NCI-H526 (cell line): Measurements from ENCODE around the gene ZNF608.

Experiments
- DNase-seq, 2 experiments: peaks; one replicate each; lab custom pipeline; 2025; lab: John Stamatoyannopoulos, UW

Gene ZNF608

GRCh38 chr5:124737651-124738050, 8.8 kb downstream of the ZNF608 start:
- peak in 1 of 2 experiments; percentile 53 for DNase-seq

DNA sequence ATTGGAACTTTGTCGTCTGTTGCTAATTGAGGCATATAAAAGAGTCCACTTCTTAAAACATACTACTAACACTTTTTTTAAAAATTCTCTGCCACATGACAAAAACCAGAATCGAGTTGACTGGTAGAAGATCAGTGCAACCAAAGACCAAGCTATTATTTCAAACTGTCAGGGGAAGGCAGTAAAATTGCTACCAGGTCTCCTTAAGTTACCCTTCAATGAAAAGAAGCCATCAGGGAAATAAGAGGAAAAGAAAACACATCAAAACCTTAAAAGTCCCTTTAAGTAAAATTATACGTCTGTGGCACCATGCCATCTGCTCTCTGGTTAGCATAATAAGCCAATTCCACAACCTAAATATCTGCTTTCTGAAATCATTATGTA, 9.6 kb downstream of the ZNF608 start:
- peak in 1 of 2 experiments; percentile 35 for DNase-seq

- DNase-seq: no peak
Observed at GRCh38 chr5:124736082-124736804, 10.2 kb downstream of the ZNF608 start.

DNA sequence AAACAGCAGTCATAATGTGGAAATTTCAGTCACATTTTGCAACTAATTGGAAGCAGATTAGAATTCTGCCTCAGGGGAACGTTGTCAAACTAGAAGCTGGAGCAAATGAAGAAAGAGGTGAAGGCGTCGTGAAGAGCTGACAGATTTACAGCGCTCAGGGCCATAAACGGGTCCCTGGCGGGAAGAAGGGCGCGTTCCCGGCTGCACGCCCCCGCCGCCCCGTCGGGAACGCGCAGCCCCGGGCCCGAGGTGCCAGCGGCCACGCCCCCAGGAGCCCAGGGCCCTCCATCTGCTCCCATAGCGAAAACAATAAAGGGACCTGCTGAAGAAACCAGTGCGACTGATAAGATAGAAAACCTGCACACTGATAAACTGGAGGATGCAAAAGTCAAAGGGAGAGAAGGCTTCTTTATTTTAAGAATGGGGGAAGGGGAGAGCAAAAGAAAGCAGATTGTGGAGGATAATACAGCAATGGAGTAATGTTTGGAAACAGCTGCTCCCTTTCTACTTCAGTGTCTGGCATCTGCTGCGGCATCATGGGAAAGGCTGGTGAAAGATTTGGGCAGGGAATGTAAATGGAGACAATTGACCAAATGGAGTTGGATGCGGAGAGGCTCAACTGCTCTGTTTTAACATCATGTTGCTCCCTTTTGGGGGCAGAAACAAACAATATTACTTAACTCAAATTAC, 11.1 kb downstream of the ZNF608 start:
- DNase-seq: peak; percentile 68 to 87

DNA sequence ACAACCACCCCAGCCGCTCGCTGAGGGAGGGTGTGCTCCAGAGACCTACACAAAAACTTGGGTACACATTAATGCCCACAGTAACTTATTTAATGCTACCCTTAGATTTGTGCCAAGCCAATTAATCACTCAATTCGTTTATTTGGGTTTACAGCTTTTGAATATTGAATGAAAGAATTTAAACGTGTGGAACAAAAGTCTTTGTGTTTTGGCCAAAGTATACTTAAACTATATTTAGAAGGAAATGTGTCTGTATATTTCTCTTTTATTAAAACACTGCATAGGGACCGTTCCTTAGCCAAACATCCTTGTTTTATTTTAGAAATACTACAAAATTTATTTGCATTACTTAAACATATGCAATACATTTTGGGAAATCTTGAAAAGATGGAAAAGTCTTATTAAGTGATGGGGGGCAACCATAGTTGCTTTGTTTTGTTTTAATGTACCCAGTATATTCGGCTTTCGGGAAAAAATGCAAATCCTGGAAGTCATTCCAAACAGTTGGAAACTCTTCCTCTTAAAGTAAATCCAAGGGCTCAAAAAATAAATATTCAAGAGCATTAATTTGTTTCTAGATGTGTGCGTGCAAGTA, 11.8 kb downstream of the ZNF608 start:
- DNase-seq: no peak

- DNase-seq: peak in 1 of 2 experiments; percentile 21
Observed at GRCh38 chr5:124733329-124733650, 13.1 kb downstream of the ZNF608 start.

GRCh38 chr5:124732428-124733328, 13.8 kb downstream of the ZNF608 start:
- no peak for DNase-seq

GRCh38 chr5:124730381-124730780, 16.1 kb downstream of the ZNF608 start:
- no peak for DNase-seq

- no peak for DNase-seq
Observed at GRCh38 chr5:124729720-124730359, 16.6 kb downstream of the ZNF608 start.

- DNase-seq: no peak
Observed at GRCh38 chr5:124728968-124729332, 17.5 kb downstream of the ZNF608 start.

DNA sequence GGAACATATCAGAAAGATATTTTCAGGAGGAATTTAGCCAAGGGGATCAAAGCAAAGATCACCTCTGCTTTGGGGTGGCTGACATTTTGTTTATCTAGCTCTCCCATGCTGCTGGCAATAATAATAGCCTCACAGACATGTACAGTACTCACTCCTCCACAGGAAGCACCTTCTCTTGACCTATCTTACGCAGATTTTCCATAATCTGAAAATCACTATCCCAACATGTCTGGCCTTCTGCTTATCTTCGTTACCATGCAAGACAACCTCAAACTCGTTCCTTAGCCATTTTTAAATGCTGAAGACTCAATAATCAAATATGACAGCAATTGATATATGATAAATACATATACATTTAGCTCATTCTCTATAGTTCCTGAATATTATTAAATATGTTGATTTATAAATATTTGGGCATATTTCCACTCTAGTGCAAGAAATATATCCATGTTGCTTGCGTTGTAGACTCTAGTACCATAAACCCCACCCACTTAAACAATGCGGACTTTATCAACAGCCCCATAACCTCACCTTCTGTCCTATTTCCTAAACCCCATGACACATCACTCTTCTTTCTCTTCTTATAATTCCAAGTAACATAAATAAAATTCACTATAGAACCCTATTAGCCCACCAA, 18.0 kb downstream of the ZNF608 start:
- no peak for DNase-seq

GRCh38 chr5:124726631-124727362, 19.6 kb downstream of the ZNF608 start:
- no peak for DNase-seq

- no peak for DNase-seq
Observed at GRCh38 chr5:124725622-124726258, 20.7 kb downstream of the ZNF608 start.

DNA sequence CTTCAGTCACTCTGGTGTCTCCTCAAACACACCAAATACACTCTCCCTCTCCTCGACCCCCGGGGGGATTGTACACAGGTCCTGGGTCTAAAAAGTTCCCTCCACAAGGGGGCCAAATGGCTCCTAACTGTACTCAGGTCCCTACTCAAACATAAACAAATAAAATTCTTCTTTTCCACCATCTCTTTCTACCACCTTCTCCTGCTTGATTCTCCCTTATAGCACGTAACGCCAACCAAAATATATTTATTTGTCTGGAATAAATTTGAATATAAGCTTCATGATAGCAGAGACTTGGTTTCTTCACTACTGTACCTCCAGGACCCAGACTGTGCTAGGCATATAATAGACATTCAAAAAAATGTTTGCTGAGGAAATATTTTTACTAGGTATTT, 21.4 kb downstream of the ZNF608 start:
- no peak for DNase-seq

DNA sequence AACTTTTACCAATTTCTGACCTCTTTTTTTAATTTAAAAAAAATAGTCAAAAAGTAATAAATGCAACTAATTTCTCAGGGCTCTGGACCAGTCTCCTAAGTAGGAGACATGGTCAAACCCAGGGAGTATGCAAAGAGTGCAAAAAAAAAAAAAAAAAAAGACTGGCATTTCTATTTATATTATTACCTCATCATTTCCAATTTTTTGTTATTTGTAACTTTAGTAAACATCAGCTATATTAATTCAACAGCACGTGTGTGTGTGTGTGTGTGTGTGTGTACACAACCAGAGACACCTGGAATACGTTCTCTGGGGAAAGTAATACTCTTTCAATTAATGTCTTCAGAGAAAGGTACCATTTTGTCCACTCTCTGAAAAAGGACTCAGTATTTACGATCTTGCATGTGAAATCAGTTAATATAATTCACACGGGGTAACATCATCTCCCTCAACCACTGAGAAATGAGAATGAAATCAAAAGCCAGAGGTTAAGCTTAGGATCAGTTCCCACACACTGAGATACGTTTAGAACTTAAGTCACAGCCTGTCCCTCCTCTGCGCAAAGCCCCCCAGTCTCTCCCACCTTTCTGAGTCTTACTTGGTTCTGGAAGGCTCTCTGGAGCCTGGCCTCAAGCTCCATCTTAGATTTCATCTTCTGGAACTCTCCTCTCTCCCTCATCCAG, 21.9 kb downstream of the ZNF608 start:
- DNase-seq: no peak

- DNase-seq: no peak
Observed at GRCh38 chr5:124721229-124721735, 25.2 kb downstream of the ZNF608 start.

DNA sequence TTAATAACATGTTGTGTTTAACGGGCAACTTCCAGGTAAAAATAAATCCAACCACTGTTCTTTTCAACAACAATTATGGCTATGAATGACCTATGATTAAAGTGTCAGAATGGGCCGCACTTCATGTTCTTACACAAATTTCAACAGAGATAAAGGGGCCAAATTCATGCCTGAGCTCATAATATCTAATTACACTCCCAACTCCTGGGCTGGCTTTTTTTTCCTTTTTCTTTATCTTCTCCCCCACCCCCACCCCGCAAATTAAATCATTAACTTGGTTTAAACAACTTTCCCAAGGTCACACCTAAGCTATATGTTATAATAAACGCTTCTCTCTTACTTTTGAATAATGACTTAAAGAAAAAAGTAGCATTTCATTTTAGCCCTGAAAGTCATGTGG, 25.8 kb downstream of the ZNF608 start:
- no peak for DNase-seq

- DNase-seq: no peak
Observed at GRCh38 chr5:124719113-124719967, 27.1 kb downstream of the ZNF608 start.
